HG03095 (cell line): ENCODE results near the gene TBL1XR1.
A peak's percentile ranks its signal among the peaks of the same experiment; 100 is the strongest.

Source experiments
- ATAC-seq: cut with Tn5 transposase; IDR thresholded peaks from one replicate; pipeline ENCODE4 v1.9.1; 2021; ENCODE audit warnings: moderate library complexity; ENCODE audit not compliant: unreplicated experiment

TBL1XR1 gene

DNA sequence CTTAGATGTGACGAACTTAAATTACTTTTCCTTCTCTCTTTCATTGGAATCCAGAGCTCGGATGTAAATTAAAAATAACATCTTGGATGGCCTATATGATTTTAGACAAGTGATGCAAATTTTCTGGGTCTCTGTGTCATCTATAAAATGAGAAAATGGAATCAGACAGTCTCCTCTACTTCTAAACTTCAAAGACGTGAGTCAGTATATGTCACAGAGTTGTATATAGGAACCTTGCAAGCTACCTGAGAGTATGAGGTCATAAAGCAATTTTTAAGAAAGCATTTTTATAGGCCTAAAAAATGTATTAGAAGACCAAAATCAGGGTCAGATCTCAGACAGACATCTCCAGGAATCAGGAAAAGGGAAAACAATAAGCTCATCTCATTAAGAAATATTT is 128.3 kb downstream of the TBL1XR1 start:
- ATAC-seq: no peak

DNA sequence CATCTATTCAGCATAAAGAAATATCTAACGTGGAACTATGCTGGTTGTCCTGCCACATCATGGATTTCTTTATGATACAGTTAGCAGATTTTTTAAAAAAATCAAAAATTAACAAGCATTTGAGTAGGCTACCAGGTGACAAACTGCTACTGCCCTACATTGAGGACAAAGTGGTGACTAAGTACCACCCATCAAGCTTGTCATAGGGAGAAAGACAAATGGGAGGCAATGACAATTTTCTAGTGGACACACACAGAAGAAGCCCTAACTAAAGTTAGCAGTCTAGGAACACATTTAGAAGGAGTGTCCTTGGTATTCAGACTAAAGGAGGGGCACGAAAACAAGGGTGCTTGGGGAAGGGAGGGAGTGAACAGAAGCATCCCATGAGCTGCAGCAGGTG is 131.2 kb downstream of the TBL1XR1 start:
- no peak for ATAC-seq

DNA sequence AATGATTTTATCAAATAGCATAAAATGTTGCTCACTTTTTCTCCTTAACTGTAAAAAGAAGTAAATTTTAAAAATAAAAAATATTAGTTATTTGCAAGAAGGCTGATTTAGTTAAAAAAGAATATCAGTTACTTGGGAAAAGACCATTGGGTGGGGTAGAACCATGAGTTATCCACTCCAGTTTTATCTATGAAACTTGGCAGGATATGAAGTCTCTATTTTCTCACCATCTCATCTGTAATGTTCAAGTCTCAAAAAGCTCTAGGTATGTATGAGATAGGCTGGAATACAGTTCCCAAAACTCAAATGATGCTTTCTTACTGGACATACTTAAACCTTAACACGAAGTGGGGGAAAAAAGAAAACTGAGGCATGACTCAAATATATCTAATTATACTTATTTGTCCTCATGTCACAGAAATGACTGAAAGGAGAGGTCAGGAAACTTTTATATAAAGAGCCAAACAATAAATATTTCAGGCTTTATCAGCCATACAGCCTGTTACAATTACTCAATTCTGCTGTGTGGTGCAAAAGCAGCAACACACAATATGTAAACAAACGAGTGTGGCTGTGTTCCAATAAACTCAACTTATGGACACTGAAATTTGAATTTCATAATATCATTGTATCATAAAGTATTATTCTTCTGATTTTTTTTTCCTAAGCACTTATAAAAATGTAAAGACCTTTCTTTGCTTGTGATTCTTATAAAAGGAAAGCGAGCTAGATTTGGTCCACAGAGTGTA is 131.8 kb downstream of the TBL1XR1 start:
- ATAC-seq: no peak

DNA sequence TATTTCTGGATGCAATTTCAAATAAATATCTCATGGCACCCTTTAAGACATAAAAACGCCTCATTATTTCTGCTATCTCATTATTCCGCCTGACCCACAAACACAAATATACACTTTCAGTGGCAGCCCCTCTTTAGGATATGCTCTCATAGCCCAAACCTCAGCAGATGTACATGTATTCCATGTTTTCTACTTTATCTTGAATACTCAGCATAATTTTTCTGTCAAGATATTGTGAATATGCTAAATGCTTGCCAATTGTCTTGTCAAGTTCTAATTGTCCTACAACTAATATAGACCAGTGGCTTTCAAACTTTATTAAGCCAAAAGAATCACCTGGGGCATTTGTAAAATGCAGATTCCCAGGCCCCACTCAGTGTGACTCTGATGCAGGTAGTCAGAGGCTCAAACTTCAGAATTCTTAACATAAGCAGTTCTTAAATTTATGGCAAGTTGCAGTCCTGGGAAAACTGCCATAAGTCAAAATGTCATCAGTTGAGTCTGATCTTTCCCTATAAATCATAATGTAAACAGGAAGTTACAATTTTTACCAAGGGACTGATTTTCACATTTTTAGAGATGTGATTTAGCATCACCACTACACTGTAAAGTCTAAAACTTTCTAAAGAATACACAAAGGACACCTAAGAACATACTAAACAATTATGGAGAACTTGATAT is 135.1 kb downstream of the TBL1XR1 start:
- ATAC-seq: no peak

DNA sequence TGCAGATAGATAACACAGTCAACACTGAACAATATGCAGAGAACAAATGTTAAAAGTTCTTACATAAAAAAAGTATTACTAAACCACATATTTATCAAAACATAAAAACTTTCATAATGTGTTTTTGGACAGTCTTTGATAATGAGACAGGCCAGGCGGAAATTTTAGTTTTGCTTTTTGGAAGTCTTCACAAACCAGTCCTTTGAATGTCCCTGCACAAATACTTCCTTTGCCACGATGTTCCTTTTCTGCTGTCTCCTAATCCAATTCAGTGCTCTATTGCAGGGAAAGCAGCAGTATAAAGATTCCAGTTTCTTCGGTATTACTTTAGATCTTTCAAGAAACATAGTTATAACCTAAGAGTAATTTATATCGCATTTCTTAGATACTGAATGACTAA is 135.9 kb downstream of the TBL1XR1 start:
- ATAC-seq: no peak

DNA sequence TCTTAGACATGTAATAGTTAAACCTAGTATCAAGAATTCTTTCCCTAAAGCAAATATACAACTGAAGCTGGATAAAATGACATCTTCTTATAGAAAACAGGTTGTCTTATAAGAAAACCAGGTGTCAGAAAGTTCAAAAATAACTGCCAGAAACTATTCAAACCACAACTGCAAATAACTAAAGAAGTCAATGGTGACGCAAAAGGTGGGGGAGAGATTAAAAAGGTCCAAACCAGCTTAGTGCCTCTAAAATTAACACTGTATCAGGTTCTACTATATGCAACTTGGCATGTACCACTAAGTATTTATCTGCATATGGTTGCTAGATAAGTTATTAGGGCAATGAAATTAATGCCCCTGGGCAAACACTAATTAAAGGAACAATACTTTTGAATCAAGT is 136.8 kb downstream of the TBL1XR1 start:
- ATAC-seq: no peak

DNA sequence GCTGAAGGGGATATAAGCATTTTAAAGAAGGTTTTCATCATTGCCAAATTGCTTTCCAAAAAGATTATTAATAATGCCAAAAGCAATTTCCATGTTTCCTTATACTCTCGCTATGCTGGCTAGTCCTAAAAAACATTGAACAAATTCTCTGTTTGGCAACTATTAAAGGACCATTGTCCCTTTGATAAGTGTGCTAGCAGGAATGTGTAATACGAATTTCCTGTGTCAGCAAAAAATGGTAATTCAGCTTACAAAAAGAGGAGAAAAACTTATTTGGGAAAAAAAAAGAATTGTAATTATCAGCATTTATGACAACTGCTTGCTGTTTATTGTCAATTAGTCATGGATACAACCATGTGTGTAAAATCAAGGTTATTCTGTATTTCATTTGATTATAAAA is 138.6 kb downstream of the TBL1XR1 start:
- no peak for ATAC-seq

DNA sequence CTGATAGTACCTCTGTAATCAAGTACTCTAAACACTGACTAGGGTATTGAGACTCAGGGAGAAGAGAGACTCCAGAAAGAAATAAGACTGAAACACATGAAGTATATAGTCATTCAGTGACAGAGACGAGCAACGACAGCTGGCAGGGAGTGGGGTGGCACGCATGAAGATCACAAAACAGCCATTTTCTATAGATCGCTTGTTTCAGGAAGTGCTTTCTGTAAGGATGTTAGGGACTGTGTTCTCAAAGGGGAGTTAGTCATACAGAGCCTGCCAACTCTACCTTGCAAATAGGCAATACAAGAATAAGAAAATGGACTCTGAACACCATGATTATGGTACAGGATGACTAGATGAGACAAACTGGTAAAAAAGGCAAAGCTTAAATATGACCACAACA is 139.5 kb downstream of the TBL1XR1 start:
- peak; percentile 88 for ATAC-seq

DNA sequence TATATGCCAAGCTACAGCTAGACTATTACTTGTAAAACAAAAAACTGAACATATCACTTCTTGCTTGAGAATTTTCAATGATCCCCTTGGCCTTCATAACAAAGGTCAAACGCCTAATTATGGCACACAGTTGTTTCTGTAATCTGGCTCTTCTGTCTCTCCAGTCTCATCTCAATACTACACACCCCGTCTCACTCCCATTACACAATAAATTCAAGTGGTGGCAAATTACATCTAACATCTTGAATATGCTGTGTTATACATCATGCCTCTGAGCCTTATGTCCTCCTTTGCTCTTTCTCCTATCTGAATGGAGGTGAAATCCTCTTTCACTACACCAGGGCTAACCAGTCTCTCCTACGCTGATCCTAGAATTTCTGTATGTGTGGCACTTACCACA is 140.4 kb downstream of the TBL1XR1 start:
- no peak for ATAC-seq

DNA sequence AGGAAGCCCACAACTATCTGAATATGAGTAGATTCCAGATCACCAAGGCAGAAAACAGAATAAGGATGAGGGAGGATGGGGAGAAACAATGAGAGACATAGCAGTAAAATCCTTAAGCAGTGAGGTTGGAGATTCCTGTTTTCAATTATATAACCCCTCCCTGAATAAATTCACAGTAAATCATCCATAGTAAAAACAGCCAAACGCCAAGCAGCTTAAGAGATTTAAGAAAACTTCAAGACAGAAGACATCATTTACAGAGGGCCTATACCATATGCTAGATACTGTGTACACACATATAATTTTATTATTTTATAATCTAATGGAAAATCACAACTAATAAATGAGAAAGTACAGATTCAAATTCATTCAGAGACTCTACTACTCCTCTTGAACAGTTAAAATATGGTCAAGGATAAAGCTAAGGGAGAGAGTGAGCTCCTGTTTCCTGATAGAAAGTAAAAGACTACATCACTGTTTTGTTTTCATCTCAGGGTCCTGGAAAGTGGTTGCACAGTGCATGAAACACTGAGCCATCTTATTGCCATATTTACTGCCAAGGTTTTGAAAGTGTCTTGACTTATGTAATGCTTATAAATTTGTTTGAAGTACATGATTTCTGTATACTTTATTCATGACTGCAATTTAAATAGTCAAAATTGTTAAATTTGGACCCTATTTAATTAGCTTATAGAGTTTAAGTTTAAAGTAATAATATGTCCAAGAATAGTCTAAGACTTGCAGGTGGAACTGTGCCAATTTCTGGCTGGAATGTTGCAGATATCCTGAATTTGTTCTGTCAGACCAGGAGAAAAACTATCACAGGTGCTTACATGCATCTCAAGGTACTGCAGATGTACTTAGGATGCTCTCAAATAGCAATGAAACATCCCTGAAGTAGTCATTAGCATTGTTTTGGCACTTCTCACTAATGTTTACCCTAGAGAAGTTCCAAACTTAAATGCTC is 141.4 kb downstream of the TBL1XR1 start:
- no peak for ATAC-seq

DNA sequence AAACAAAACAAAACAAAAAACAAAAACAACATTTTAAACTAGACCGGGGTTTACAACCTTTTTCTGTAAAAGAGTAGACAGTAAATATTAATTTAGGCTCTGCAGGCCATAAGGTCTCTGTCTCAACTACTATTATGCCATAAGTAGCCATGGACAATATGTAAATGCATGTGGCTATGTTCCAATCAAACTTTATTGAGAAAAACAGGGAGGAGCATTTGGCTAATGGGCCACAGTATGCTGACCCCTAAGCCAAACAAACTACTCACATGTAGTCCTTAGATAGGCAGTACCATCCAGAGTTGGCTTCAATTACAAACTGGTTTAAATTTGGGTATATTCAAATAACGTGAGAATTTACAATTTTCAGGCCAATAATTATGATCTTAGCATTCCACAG is 144.2 kb downstream of the TBL1XR1 start:
- no peak for ATAC-seq

DNA sequence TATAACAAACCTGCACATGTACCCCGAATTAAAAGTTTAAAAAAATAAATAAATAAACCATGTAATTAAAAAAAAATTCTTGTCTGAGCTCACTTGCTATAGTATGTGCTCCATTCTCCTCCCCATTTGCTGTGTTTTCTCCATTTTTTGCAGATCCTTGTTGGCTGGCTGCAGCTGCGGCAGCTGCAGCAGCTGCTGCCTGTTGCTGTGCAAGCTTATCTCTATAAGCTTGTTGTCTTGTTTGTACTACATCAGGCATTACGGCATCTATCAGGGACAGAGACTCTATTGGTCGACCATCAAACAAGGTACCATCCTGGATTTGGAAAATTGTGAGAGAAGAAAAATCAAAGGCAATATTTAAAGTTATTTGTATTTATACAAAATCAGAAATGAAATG is 145.9 kb downstream of the TBL1XR1 start:
- no peak for ATAC-seq

DNA sequence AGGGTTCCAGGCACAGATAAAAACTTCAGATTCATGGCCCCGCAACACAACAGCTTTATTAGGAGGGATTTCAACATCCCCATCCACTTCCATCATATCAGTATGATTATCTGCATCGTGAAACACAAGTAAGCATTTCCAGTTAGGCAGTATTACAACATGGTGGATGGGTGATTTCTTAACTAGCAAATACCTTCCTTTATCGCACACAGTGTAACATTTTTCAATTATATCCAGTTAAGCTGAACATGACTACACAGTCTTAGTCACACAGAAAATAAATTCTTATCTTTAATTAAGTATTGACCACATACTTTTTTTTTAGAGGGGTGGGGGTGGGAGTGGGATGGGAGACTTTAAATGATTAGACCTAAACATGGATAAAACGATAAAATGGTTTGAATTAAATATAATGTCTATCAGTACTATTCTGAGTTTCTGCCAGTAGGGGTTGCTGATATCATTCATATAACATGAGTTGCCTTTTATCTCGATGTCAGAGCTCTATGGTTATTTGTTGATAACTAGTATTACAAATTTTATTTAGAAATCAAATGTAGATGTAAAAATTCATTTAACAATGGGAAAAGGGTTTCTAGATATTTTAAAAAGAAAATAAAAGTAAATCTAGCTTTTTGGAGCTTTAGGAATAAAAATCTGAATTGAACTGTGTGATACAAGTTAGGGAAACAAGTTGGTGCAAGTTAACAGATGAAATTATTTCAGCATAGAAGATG is 146.6 kb downstream of the TBL1XR1 start:
- no peak for ATAC-seq

DNA sequence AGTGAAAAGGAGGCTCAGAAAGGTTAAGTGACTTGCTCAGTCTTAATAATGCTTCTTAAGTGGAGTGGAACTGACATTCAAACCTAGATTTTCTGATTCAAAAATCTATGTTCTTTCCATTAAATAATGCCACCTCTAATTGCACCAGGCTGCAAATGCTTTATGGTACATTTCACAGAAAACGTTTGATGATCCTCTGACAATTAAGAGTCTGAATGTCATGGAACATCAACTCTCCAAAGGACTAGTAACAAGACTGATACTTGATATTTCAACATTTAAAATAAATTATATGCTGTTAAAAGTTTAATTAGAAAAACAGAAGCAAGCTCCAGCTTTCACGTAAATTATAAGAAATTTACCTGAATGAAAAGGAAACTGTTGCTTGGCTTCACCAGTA is 151.5 kb downstream of the TBL1XR1 start:
- ATAC-seq: no peak

DNA sequence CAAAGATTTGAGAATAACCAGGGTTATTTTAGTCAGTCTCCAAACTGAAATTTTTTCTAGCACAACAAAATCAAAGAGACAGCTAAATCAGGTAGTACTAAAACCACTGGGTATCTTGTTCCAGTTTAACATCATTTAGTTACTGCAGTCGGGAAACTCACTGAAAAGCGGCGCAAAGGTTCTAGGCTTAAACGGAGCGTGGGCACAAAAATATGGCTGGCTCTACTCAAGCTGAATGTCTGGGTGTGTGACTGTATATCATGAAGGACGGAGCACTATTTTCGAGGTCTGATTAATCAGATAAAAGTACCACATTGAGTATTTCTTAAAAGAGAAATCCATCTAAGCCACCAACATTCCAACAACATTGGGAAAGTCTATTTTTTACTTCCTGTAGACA is 152.1 kb downstream of the TBL1XR1 start:
- ATAC-seq: no peak

DNA sequence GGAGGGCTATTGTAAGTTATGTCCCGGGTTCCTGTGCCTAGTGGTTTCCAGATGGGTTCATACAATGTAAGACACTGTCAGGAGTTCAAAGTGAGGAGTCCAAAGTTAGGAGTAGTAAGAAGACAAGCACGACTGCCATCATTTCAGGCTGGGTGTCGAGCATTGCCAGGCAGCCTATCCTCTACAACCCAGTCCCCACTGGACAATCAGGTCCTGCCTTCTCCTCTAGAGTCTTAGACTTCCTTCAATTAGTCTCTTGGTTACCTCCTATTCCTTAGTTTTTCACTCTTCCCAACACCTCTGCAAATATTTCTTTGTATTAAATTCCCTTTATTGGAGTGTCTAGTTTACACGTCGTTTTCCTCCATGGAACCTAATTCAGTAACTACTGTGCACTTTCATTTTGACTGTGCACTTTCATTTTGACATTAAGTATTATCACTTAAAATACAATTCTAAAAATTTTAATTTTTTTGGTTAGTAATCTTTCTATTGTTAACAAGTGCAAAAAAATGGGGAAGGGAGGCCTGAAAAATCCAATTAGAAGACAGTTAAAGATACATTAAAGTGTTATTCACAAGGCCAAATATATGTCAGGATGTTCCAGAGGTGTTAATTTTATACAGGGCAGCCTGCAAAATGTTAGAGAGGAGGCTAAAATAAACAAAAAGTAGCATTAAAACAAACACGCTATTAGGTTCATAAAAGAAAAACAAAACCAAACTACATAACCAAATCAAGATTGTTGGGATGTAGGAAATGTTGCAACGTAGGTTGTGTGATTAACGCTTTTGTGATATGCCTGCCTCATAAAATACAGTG is 155.3 kb downstream of the TBL1XR1 start:
- peak; percentile 54 for ATAC-seq

DNA sequence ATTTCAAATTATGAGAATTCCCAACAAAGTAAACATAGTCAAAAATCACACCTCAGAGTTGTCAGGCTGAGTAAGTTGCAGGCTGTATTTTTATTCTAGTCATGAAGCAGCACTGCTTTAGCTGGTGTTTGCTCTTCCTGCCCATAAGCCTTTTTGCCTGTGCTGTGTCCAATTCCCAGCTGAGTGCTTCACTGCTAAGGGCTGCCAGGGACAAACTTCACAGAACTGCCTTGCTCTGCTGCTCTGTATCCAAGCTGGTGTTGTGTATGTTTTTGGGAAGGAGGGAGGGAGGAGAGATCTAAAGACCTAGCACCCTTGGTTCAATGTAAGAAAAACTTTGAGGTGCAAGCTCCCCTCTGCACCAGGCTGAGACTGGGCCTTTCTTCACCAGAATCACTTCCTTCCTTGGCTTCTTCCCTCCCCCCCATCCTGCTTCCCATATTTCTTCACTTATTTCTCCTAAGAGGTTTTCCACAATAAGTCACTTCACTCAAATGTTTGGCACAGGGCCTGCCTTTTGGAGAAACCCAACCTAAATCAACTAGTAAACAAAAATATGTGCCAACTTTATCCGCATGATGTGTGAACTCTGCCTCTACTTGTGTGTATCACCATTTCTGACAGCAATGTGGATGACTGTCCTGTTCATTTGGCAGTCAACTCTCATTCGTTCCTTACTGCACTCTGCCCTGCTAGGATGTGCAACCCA is 156.1 kb downstream of the TBL1XR1 start:
- ATAC-seq: peak; percentile 9

DNA sequence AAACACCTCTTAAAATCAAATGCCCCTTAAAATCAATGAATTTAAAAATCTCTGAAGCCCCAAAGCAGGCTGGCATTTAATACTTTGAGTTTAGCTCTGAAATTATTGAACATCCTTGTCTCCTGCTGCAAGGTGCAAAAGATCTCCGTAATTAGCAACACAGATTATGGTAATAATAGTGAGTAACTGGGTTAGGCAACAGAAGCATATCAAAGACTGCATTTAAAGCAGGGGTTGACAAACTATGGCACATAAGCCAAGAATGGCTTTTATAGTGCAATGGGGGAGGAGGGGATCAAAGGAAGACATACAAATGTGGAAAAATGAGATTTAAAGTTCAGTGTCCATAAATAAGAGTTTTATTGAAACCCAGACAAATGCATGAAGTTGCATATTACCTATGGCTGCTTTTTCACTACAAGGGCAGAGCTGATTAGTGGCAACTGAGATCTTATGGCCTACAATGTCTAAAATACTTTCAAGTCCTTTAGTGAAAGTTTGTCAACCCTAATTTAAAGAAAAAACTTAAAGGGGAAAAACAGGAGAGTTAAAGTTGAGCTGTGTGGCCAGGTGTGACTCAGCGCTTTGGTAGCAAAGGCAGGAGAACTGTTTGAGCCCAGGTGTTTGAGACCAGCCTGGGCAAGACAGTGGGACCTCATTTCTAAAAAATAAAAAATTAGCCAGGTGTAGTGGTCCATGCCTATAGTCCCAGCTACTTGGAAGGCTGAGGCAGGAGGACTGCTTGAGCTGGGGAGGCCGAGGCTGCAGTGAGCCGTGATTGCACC is 157.6 kb downstream of the TBL1XR1 start:
- no peak for ATAC-seq

DNA sequence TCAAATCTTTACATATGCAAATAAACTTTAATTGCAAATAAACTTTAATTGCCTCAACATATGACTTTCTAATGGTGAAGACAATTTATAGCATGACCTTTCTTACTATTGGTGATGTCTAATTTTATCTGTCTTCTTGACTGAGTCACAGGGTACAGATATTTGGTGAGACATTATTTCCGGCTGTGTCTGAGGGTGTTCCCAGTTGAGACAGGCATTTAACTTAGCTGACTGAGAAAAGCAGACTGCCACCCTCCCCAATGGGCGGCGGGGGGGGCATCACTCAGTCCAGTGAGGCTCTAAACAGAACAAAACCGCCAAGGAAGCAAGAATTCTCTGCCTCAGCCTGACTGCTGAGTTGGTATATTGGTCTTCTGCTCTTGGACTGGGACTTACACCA is 160.0 kb downstream of the TBL1XR1 start:
- no peak for ATAC-seq
